Right cardiac atrium (tissue), 5 donors: ENCODE data around the gene OTX2. TPM values are rescaled to one million over a fixed set of nuclear protein-coding genes. Genes with fewer than 3 reads are reported as not detected.

ENCODE experiments used
- polyA plus RNA-seq: library from polyadenylated mRNA; stranded (reverse); fragments of 200-250 nt; gene quantifications from one replicate; pipeline ENCODE4 v1.2.3, GENCODE V29; 2013
- total RNA-seq, 4 donors: library from RNA; stranded (reverse); fragmentation: NEBNext Ultra II Directional; extraction: Animal tissue kit (Norgen Biotek cat#: 25700); gene quantifications; one replicate each; pipeline ENCODE4 v1.2.1, GENCODE V29; 2021
- donor health status: healthy with polysubstance abuse.
- donor health status: DM: no; HTN: yes; CAD: no.
- donor health status: DM: no; HTN: no; CAD: no.
- donor health status: DM: no; HTN: yes; CAD: no; lungs with severe emphysema.
- donor health status: DM: yes; HTN: yes; CAD: no.

Gene OTX2
- total and polyA plus RNA-seq, 5 donors: not detected

Other genes starting within 250 kb of the OTX2 start
- gene TMEM260, start 230.7 kb downstream of the OTX2 start, total RNA-seq: 1 to 10 TPM; 7.0 to 8.9 (median 8.1) TPM
- gene TMEM260, start 230.7 kb downstream of the OTX2 start, polyA plus RNA-seq: 3.5 TPM